ENCODE measurements around the gene RSKR.

DNA sequence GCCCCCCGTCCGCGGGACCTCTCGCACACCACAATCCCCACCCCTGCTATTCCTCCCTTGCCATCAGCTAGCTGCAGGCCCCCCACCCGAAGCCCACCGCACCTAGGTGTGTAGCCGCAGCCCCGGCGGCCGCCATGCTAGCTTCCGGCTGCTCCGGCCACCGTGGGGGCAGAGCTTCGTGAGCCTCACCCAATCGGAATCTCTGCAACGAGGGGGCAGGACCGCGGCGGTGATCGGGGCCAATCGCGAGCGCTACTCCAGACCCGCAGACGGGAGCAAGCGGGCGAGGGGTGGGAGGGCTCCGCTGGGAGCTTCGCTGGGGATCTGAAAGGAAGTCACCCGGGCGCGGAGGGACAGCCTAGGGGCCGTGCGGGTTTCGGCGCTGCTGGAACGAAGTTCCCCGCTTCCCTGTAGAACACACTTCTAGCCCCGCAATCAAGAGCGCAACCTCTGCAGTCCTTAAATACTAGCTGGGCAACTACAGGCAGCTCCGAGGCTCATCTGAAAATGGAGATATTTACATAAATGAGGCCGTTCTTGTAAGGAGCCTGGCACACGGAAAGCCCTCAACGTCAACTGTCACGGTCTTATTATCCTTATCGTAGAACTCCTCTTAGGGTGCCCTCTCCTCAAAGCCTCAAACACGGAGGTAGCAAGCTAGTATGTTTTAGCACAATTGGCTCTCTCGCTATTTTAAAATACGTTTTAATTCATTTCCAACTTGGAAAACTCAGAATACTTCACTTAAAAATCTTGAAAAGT lies 42.4 kb downstream of the RSKR start, which contains the start of gene PIGS:
- TF ChIP-seq, protein P1, sequence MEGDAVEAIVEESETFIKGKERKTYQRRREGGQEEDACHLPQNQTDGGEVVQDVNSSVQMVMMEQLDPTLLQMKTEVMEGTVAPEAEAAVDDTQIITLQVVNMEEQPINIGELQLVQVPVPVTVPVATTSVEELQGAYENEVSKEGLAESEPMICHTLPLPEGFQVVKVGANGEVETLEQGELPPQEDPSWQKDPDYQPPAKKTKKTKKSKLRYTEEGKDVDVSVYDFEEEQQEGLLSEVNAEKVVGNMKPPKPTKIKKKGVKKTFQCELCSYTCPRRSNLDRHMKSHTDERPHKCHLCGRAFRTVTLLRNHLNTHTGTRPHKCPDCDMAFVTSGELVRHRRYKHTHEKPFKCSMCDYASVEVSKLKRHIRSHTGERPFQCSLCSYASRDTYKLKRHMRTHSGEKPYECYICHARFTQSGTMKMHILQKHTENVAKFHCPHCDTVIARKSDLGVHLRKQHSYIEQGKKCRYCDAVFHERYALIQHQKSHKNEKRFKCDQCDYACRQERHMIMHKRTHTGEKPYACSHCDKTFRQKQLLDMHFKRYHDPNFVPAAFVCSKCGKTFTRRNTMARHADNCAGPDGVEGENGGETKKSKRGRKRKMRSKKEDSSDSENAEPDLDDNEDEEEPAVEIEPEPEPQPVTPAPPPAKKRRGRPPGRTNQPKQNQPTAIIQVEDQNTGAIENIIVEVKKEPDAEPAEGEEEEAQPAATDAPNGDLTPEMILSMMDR (IDR thresholded peaks at IDR 0.05; ENCODE audit: insufficient read depth, low read length, poor library complexity, severe bottlenecking), result no peak
- TF ChIP-seq EZH2phosphoT487 (conservative IDR thresholded peaks at IDR 0.05; ENCODE audit: low read length), result no peak
